Loucy (cell line): ENCODE results near the gene FRMD5.

Experiments
- H2AFZ ChIP-seq: fragments of 200-600 bp; sonication (generic); 2 replicates; pipeline ENCODE4 v1.6.0; 2016; ENCODE audit warnings: antibody characterized with exemption, mild to moderate bottlenecking, low read length, moderate library complexity
- H3F3A ChIP-seq: fragments of 200-600 bp; 2 replicates; pipeline ENCODE4 v1.6.0; 2016; ENCODE audit warnings: antibody characterized with exemption, low read depth, mild to moderate bottlenecking
- H3K27me3 ChIP-seq: fragments of 200-600 bp; sonication (generic); 2 replicates; pipeline ENCODE4 v1.6.1; 2014; ENCODE audit warnings: low read length, mild to moderate bottlenecking; ENCODE audit not compliant: insufficient read depth, poor library complexity, severe bottlenecking
- H3K36me3 ChIP-seq: fragments of 200-600 bp; sonication (generic); 2 replicates; pipeline ENCODE4 v1.6.1; 2016; ENCODE audit warnings: low read length; ENCODE audit not compliant: insufficient read depth
- H3K4me1 ChIP-seq: fragments of 200-600 bp; sonication (generic); 2 replicates; pipeline ENCODE4 v1.5.1; 2014; ENCODE audit warnings: low read length, mild to moderate bottlenecking; ENCODE audit not compliant: insufficient read depth, poor library complexity, severe bottlenecking
- H3K4me2 ChIP-seq: fragments of 200-600 bp; sonication (generic); 2 replicates; pipeline ENCODE4 v1.6.0; 2014; ENCODE audit warnings: antibody characterized with exemption, low read length, low read depth, mild to moderate bottlenecking; ENCODE audit not compliant: poor library complexity, severe bottlenecking
- H3K4me3 ChIP-seq: fragments of 200-600 bp; sonication (generic); 2 replicates; pipeline ENCODE4 v1.5.1; 2014; ENCODE audit warnings: low read length, mild to moderate bottlenecking, mixed read lengths; ENCODE audit not compliant: poor library complexity, severe bottlenecking
- H3K79me2 ChIP-seq: fragments of 200-600 bp; sonication (generic); 2 replicates; pipeline ENCODE4 v1.6.1; 2014; ENCODE audit warnings: low read length; ENCODE audit not compliant: insufficient read depth
- H3K9ac ChIP-seq: fragments of 200-600 bp; sonication (generic); 2 replicates; pipeline ENCODE4 v1.6.0; 2014; ENCODE audit warnings: mild to moderate bottlenecking, low read depth, low read length, moderate library complexity; ENCODE audit not compliant: poor library complexity, severe bottlenecking
- H3K9me2 ChIP-seq: fragments of 200-600 bp; sonication (generic); replicated peaks from 2 replicates; pipeline ENCODE4 v1.6.1; 2016; ENCODE audit warnings: low read depth, low read length, mixed read lengths
- H3K9me3 ChIP-seq: fragments of 200-600 bp; sonication (generic); 2 replicates; pipeline ENCODE4 v1.6.1; 2014; ENCODE audit warnings: mild to moderate bottlenecking, antibody characterized with exemption, low read length, low read depth; ENCODE audit not compliant: insufficient read depth
- H4K20me1 ChIP-seq: fragments of 200-600 bp; sonication (generic); 2 replicates; pipeline ENCODE4 v1.6.0; 2014; ENCODE audit warnings: antibody characterized with exemption, low read length, mild to moderate bottlenecking; ENCODE audit not compliant: insufficient read depth, poor library complexity, severe bottlenecking
- EZH2phosphoT487 ChIP-seq: fragments of 200-600 bp; IDR thresholded peaks from 2 replicates; pipeline ENCODE4 v1.6.1; 2018; ENCODE audit warnings: antibody characterized with exemption, mild to moderate bottlenecking, moderate library complexity, borderline replicate concordance
- TF ChIP-seq, protein P1 (sequence below): fragments of 200-600 bp; sonication (generic); conservative IDR thresholded peaks from 2 replicates; pipeline ENCODE4 v1.5.1; 2014; ENCODE audit warnings: mild to moderate bottlenecking, antibody characterized with exemption, low read length

The FRMD5 gene

DNA sequence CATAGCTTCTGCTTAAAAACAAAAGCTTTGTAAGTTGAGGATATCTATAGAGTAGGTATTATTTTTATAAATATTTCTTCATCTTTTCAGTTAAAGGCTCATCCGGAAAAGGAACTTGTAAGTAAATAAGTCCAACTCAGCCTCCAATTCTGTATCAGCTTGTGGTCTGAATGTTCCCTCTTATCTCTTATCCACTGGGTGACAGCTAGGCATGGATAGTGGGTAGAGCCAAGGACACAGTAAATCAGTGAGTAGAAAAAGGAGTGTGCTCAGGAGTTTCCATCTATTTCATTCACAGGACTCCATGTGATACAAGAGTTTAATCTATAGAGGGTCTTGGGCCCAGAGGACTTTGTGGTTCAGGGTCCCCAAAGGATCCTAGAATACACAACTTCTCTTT is 50.9 kb downstream of the FRMD5 start:
- no peak overlapping the region for H3K4me2 ChIP-seq
- H3K9me3 ChIP-seq = no peaks in the 10 kb centered on the region

DNA sequence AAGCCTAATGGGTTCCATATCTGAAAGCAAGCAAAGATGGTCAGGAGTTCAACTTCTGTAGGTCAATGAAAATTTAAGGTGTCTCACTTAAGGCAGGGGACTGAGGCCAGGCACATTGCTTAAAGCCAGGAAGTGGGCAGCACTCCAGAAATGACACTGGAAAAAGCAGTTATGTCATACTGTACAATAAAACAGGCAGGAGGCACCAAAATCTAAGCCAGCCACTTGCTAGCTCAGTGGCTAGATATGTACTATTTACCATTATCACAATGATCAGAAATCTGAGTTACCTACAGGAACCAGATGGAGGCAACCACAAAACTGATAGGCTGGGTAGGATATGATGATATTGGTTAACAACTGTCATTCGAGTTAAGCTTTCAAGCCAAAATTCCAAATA is 57.3 kb downstream of the FRMD5 start:
- no peaks in the 10 kb centered on the region for H4K20me1 ChIP-seq
- H3K4me1 ChIP-seq = peaks cover 6% of the 10 kb centered on the region
- H3K4me2 ChIP-seq = no peak overlapping the region
- TF ChIP-seq, protein P1, sequence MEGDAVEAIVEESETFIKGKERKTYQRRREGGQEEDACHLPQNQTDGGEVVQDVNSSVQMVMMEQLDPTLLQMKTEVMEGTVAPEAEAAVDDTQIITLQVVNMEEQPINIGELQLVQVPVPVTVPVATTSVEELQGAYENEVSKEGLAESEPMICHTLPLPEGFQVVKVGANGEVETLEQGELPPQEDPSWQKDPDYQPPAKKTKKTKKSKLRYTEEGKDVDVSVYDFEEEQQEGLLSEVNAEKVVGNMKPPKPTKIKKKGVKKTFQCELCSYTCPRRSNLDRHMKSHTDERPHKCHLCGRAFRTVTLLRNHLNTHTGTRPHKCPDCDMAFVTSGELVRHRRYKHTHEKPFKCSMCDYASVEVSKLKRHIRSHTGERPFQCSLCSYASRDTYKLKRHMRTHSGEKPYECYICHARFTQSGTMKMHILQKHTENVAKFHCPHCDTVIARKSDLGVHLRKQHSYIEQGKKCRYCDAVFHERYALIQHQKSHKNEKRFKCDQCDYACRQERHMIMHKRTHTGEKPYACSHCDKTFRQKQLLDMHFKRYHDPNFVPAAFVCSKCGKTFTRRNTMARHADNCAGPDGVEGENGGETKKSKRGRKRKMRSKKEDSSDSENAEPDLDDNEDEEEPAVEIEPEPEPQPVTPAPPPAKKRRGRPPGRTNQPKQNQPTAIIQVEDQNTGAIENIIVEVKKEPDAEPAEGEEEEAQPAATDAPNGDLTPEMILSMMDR = no peak
- peak; percentile 17; the same call in 1 of the 2 replicates for TF ChIP-seq EZH2phosphoT487
- H3K36me3 ChIP-seq = no peaks in the 10 kb centered on the region
- H2AFZ ChIP-seq = no peak overlapping the region
- no peak overlapping the region for H3K9ac ChIP-seq
- H3K4me3 ChIP-seq = no peak overlapping the region
- no peaks in the 10 kb centered on the region for H3K79me2 ChIP-seq
- no peaks in the 10 kb centered on the region for H3K9me3 ChIP-seq
- no peaks in the 10 kb centered on the region for H3F3A ChIP-seq
- no peaks in the 10 kb centered on the region for H3K27me3 ChIP-seq
- no peaks in the 10 kb centered on the region for H3K9me2 ChIP-seq

More for the DNA sequence above, 50.9 kb downstream of the FRMD5 start:
- TF ChIP-seq, protein P1 = no peak
- TF ChIP-seq EZH2phosphoT487 = no peak
- Histone ChIP-seq H3K79me2 (no peaks in the 10 kb centered on the region), H3K4me3 (no peak overlapping the region), H3K9me2 (no peaks in the 10 kb centered on the region), H3K36me3 (no peaks in the 10 kb centered on the region), H3K4me1 (no peaks in the 10 kb centered on the region), H3F3A (no peaks in the 10 kb centered on the region; the same call in 1 of the 2 replicates), H4K20me1 (no peaks in the 10 kb centered on the region), H3K9ac (no peak overlapping the region), H3K27me3 (peaks cover 4% of the 10 kb centered on the region), H2AFZ (no peak overlapping the region)

DNA sequence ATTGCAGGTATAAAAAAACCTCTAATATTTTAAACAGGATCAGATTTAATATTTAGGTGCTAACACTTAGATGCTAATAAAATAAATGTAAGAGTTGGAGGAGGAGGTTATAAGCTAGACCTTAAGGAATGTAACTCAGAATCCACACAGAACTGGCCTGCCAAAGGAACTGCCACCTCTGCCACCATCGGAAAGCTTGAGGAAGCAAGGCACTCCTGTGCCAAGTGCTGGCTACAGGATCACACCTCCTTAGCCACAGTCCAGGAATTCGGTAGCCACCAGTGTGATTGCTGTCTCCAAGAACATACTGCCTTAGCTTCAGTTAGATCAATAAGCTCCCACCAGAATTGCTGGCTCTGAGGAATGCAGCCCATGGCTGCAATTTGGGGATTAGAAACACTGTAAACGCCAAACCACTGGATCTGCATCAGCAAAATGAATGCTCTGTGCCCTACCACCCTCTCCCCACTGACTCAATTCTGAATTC is 58.0 kb downstream of the FRMD5 start:
- Histone ChIP-seq H3K9me2 (no peaks in the 10 kb centered on the region), H3K4me3 (no peak overlapping the region), H3K9ac (no peak overlapping the region), H2AFZ (no peak overlapping the region), H4K20me1 (no peaks in the 10 kb centered on the region), H3K4me2 (no peak overlapping the region), H3K4me1 (peaks cover 6% of the 10 kb centered on the region), H3K36me3 (no peaks in the 10 kb centered on the region), H3K9me3 (no peaks in the 10 kb centered on the region), H3K27me3 (no peaks in the 10 kb centered on the region), H3K79me2 (no peaks in the 10 kb centered on the region), H3F3A (no peaks in the 10 kb centered on the region)
- TF ChIP-seq, protein P1 = no peak
- no peak for TF ChIP-seq EZH2phosphoT487
